Spleen (tissue), 11 donors: ENCODE data around the gene TEF. TPM values are rescaled to one million over a fixed set of nuclear protein-coding genes. Genes with fewer than 3 reads are reported as not detected.
"Not testable (repeated sequence)": the region's sequence is repeated elsewhere in the genome, so short reads cannot be mapped to it uniquely, and the experiment has no call there.

ENCODE experiments used
- DNase-seq: peaks from one replicate; pipeline ENCODE4 v3.0.0-alpha.2; 2020
- H3K27ac ChIP-seq, 8 donors: fragments of 200-600 bp; sonication (generic) in 7 of 8; 1 replicate in 4 of 8; 2 replicates in 4 of 8; pipeline versions ENCODE4 v1.5.0 to v1.8.0; 2016 to 2021; ENCODE audit warnings: inconsistent platforms in 4 of 8, mild to moderate bottlenecking in 4 of 8, moderate library complexity in 1 of 8
- H3K27me3 ChIP-seq, 7 donors: fragments of 200-600 bp; sonication (generic) in 6 of 7; replicated peaks in 1 of 7; 1 replicate in 4 of 7; 2 replicates in 3 of 7; pipeline versions ENCODE4 v1.5.0 to v1.8.0; 2016 to 2021; ENCODE audit warnings: inconsistent platforms in 3 of 7, mild to moderate bottlenecking in 1 of 7
- H3K36me3 ChIP-seq, 6 donors: fragments of 200-600 bp; sonication (generic) in 5 of 6; 1 replicate in 4 of 6; 2 replicates in 2 of 6; pipeline versions ENCODE4 v1.5.0 to v1.8.0; 2016 to 2021; ENCODE audit warnings: inconsistent platforms in 2 of 6
- H3K4me1 ChIP-seq, 6 donors: fragments of 200-600 bp; sonication (generic) in 5 of 6; 1 replicate in 3 of 6; 2 replicates in 3 of 6; pipeline versions ENCODE4 v1.5.0 to v1.8.0; 2016 to 2021; ENCODE audit warnings: inconsistent platforms in 3 of 6
- H3K4me3 ChIP-seq, 8 donors: fragments of 200-600 bp; sonication (generic) in 7 of 8; 1 replicate in 4 of 8; 2 replicates in 4 of 8; pipeline versions ENCODE4 v1.5.0 to v1.8.0; 2016 to 2021; ENCODE audit warnings: inconsistent platforms in 4 of 8, mild to moderate bottlenecking in 4 of 8, moderate library complexity in 2 of 8
- H3K9me3 ChIP-seq, 8 donors: fragments of 200-600 bp; sonication (generic) in 7 of 8; 1 replicate in 4 of 8; 2 replicates in 4 of 8; pipeline versions ENCODE4 v1.5.0 to v1.8.0; 2016 to 2021; ENCODE audit warnings: inconsistent platforms in 4 of 8
- POLR2A ChIP-seq, 3 donors: fragments of 450-650 bp; IDR thresholded peaks; one replicate each; pipeline ENCODE4 v1.5.1; 2017; ENCODE audit warnings: antibody characterized with exemption in 3 of 3, mild to moderate bottlenecking in 1 of 3
- POLR2AphosphoS5 ChIP-seq, 3 donors: sonication (generic); formaldehyde crosslinking; IDR thresholded peaks; one replicate each; pipeline ENCODE4 v1.5.1; 2017; ENCODE audit warnings: antibody characterized with exemption in 3 of 3
- WGBS, 5 donors: extraction: QIAGEN DNeasy Blood & Tissue Kit in 3 of 5; methylation state at CpG; one replicate each; pipeline versions ENCODE4 v1.1.5 to v1.1.7; 2013 to 2018; 5-methylcytosine and 5-hydroxymethylcytosine counted together
- intact Hi-C: fragments of 100-400 bp; cut with DNase I; formaldehyde crosslinking; loops from one replicate; pipeline ENCODE4 v1.15.0; 2023; ENCODE audit warnings: low total_unique reads
- polyA plus RNA-seq, 3 donors: library from polyadenylated mRNA; stranded (reverse); fragments of 200-250 nt; gene quantifications; one replicate each; pipeline ENCODE4 v1.2.1, GENCODE V29; 2013
- total RNA-seq, 7 donors: library from RNA; depleted of rRNA in 3 of 7; stranded (reverse); fragments of >200 nt in 3 of 7; fragmentation: NEBNext Ultra II Directional in 4 of 7; extraction: Animal tissue kit (Norgen Biotek cat#: 25700) in 4 of 7; gene quantifications; one replicate each; pipeline versions ENCODE4 v1.1.0 to v1.2.1, GENCODE V29; 2016 to 2021
- TF ChIP-seq, protein P1 (sequence below), 11 experiments: fragments of 200-600 bp in 7 of 11; fragments of 450-650 bp in 4 of 11; sonication (generic) in 4 of 11; IDR thresholded peaks in 8 of 11; conservative IDR thresholded peaks in 3 of 11; 1 replicate in 7 of 11; 2 replicates in 4 of 11; pipeline versions ENCODE4 v1.4.0 to v1.8.0; 2016 to 2021; ENCODE audit warnings: antibody characterized with exemption in 11 of 11, inconsistent platforms in 4 of 11, mild to moderate bottlenecking in 1 of 11
- donor health status: healthy with polysubstance abuse.
- donor health status: DM: no; HTN: no; CAD: no; lungs with moderate emphysema.
- donor health status: DM: no; HTN: no; CAD: no.
- donor health status: Bipolar disorder and iron deficiency.
- donor health status: healthy.
- donor health status: DM: no; HTN: no; CAD: no.
- donor health status: DM: yes; HTN: yes; CAD: no.

The TEF gene
- total and polyA plus RNA-seq, 10 donors, result 2.2 to 29.9 (median 11.6) TPM

GRCh38 chr22:41401781-41402648 lies 20.3 kb downstream of the TEF start:
- Histone ChIP-seq H3K27ac (peak overlapping the region in 2 of 8 donors; percentile 2 to 13), H3K9me3 (no peaks in the 10 kb centered on the region), H3K4me1 (peaks cover 8 to 26% (median 18%) of the 10 kb centered on the region in 6 donors), H3K4me3 (no peak overlapping the region), H3K36me3 (peaks cover 0 to 27% (median 10%) of the 10 kb centered on the region in 6 donors), H3K27me3 (no peaks in the 10 kb centered on the region)
- DNase-seq, result no peak
- intact Hi-C loops, result loop anchor here (5.0 kb wide), 1 partner anchor 115 kb away; no protein-coding TSS in a partner anchor
- WGBS, 5 donors, result 52 to 64% (median 58%) methylated on average over 16 of the region's 16 CpGs
- TF ChIP-seq POLR2A (IDR thresholded peaks at IDR 0.05) (no peak), POLR2AphosphoS5 (IDR thresholded peaks at IDR 0.05) (peak in 2 of 3 donors; percentile 14 to 29)
- TF ChIP-seq, protein P1, sequence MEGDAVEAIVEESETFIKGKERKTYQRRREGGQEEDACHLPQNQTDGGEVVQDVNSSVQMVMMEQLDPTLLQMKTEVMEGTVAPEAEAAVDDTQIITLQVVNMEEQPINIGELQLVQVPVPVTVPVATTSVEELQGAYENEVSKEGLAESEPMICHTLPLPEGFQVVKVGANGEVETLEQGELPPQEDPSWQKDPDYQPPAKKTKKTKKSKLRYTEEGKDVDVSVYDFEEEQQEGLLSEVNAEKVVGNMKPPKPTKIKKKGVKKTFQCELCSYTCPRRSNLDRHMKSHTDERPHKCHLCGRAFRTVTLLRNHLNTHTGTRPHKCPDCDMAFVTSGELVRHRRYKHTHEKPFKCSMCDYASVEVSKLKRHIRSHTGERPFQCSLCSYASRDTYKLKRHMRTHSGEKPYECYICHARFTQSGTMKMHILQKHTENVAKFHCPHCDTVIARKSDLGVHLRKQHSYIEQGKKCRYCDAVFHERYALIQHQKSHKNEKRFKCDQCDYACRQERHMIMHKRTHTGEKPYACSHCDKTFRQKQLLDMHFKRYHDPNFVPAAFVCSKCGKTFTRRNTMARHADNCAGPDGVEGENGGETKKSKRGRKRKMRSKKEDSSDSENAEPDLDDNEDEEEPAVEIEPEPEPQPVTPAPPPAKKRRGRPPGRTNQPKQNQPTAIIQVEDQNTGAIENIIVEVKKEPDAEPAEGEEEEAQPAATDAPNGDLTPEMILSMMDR (IDR thresholded peaks at IDR 0.05 in 8 of 11, conservative IDR thresholded peaks at IDR 0.05 in 3 of 11), result no peak

GRCh38 chr22:41402851-41403250 lies 21.1 kb downstream of the TEF start:
- WGBS, 5 donors, result 89 to 94% (median 92%) methylated on average over 14 of the region's 14 CpGs
- H3K4me1 ChIP-seq, result peaks cover 8 to 26% (median 18%) of the 10 kb centered on the region in 6 donors
- not testable (repeated sequence) for H3K4me3 ChIP-seq, DNase-seq, H3K9me3 ChIP-seq, H3K27ac ChIP-seq, H3K27me3 ChIP-seq
- intact Hi-C loops, result loop anchor here (5.0 kb wide), 1 partner anchor 114 kb away; no protein-coding TSS in a partner anchor
- peaks cover 0 to 18% (median 2%) of the 10 kb centered on the region in 6 donors for H3K36me3 ChIP-seq

GRCh38 chr22:41403532-41404318 lies 22.0 kb downstream of the TEF start:
- 18 to 22% (median 20%) methylated on average over 13 to 18 of the region's 18 CpGs for WGBS, 5 donors
- Histone ChIP-seq H3K4me3 (peak overlapping the region in 1 of 8 donors; percentile 35), H3K27me3 (no peaks in the 10 kb centered on the region), H3K36me3 (peaks cover 0 to 9% (median 0%) of the 10 kb centered on the region in 6 donors), H3K27ac (peak overlapping the region in 2 of 8 donors; percentile 1 to 52), H3K4me1 (peaks cover 8 to 26% (median 18%) of the 10 kb centered on the region in 6 donors), H3K9me3 (no peaks in the 10 kb centered on the region)
- intact Hi-C loops, result loop anchor here (5.0 kb wide), 1 partner anchor 114 kb away; no protein-coding TSS in a partner anchor
- DNase-seq, result peak; percentile 95
- no peak for TF ChIP-seq POLR2A (IDR thresholded peaks at IDR 0.05)
- TF ChIP-seq, protein P1 (IDR thresholded peaks at IDR 0.05 in 8 of 11, conservative IDR thresholded peaks at IDR 0.05 in 3 of 11), result peak; percentile 93 to 99 (median 96)
- TF ChIP-seq POLR2AphosphoS5 (IDR thresholded peaks at IDR 0.05), result peak; percentile 87 to 90 (median 89)

DNA sequence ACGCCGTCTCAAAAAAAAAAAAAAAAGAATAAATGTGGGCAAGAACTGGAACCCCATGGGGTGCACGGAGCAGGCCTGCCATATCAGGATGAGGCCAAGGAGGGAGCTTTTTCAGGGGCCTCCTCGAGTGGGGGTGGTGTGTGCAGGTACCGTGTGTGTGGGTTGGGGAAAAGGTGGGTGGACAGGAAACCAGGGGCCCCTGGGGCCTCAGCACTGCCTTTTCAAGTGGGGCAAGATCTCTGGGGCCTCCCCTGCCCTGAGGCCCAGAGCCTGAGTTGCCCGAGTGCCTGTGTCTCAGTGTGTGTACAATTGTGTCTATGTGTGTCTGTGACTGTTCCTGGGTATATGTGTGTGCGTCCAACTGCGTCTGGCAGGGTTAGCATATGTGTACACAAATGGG lies 23.8 kb downstream of the TEF start:
- no peaks in the 10 kb centered on the region for H3K27me3 ChIP-seq
- intact Hi-C loops, result no loop called here
- H3K4me3 ChIP-seq, result no peak overlapping the region
- TF ChIP-seq, protein P1 (IDR thresholded peaks at IDR 0.05 in 8 of 11, conservative IDR thresholded peaks at IDR 0.05 in 3 of 11), result no peak
- TF ChIP-seq POLR2AphosphoS5 (IDR thresholded peaks at IDR 0.05) (no peak), POLR2A (IDR thresholded peaks at IDR 0.05) (no peak)
- DNase-seq, result peak; percentile 77
- peaks cover 8 to 32% (median 20%) of the 10 kb centered on the region in 6 donors for H3K4me1 ChIP-seq
- H3K9me3 ChIP-seq, result no peaks in the 10 kb centered on the region
- H3K27ac ChIP-seq, result no peak overlapping the region
- no peaks in the 10 kb centered on the region for H3K36me3 ChIP-seq
- 54 to 71% (median 63%) methylated on average over 7 to 8 of the region's 8 CpGs for WGBS, 5 donors
